Ovary (tissue), 3 donors: ENCODE results near the gene CALML5.

ENCODE experiments used
- EP300 ChIP-seq: sonication (generic); formaldehyde crosslinking; IDR thresholded peaks from one replicate; pipeline ENCODE4 v1.6.1; 2017; ENCODE audit warnings: antibody characterized with exemption
- TF ChIP-seq, protein P1 (sequence below), 3 donors: fragments of 450-650 bp in 2 of 3; fragments of 200-600 bp in 1 of 3; IDR thresholded peaks; one replicate each; pipeline versions ENCODE4 v1.5.1 to v1.8.0; 2016 to 2022; ENCODE audit warnings: antibody characterized with exemption in 3 of 3, mild to moderate bottlenecking in 1 of 3
- donor health status: DM: no; HTN: no; CAD: no.

DNA sequence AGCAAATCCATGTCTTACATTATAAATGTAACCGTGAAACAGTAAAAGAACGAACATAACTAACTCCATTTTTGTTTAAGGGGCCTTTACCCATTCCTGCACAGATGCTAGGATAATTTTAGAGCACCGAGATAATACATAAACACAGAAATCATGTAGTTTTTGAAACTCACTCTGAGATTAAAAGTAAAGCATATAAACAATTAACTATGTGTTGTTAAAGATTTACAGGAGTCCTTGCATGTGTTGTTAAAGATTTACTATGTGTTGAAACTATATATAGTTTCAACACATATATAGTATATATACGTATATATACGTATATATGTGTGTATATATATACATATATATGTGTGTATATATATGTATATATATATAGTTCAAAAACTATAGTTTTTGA is 18.2 kb upstream of the CALML5 start:
- TF ChIP-seq, protein P1, sequence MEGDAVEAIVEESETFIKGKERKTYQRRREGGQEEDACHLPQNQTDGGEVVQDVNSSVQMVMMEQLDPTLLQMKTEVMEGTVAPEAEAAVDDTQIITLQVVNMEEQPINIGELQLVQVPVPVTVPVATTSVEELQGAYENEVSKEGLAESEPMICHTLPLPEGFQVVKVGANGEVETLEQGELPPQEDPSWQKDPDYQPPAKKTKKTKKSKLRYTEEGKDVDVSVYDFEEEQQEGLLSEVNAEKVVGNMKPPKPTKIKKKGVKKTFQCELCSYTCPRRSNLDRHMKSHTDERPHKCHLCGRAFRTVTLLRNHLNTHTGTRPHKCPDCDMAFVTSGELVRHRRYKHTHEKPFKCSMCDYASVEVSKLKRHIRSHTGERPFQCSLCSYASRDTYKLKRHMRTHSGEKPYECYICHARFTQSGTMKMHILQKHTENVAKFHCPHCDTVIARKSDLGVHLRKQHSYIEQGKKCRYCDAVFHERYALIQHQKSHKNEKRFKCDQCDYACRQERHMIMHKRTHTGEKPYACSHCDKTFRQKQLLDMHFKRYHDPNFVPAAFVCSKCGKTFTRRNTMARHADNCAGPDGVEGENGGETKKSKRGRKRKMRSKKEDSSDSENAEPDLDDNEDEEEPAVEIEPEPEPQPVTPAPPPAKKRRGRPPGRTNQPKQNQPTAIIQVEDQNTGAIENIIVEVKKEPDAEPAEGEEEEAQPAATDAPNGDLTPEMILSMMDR (IDR thresholded peaks at IDR 0.05) = no peak
- no peak for TF ChIP-seq EP300
